Measurements from ENCODE around the gene KCNH6.

The KCNH6 gene

DNA sequence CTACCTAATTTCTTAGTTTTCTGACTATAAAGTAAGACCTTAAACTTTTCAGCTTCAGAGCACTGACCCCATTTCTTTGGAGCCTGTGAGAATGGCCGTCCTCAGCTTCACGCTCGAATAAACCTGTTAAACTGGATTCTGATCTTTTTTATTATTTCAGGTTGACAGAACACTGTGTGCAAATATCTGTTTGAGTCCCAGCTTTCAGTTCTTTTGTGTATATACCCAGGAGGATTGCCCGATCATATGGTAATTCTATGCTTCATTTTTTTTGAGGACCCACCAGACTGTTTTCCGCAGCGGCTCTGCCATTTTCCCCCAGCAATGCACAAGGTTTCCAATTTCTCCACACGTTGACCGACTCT lies 19.8 kb upstream of the KCNH6 start:
- peak overlapping the region; percentile 99 for H3K27ac ChIP-seq
- TF ChIP-seq, protein P1, sequence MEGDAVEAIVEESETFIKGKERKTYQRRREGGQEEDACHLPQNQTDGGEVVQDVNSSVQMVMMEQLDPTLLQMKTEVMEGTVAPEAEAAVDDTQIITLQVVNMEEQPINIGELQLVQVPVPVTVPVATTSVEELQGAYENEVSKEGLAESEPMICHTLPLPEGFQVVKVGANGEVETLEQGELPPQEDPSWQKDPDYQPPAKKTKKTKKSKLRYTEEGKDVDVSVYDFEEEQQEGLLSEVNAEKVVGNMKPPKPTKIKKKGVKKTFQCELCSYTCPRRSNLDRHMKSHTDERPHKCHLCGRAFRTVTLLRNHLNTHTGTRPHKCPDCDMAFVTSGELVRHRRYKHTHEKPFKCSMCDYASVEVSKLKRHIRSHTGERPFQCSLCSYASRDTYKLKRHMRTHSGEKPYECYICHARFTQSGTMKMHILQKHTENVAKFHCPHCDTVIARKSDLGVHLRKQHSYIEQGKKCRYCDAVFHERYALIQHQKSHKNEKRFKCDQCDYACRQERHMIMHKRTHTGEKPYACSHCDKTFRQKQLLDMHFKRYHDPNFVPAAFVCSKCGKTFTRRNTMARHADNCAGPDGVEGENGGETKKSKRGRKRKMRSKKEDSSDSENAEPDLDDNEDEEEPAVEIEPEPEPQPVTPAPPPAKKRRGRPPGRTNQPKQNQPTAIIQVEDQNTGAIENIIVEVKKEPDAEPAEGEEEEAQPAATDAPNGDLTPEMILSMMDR (conservative IDR thresholded peaks at IDR 0.05), result no peak

DNA sequence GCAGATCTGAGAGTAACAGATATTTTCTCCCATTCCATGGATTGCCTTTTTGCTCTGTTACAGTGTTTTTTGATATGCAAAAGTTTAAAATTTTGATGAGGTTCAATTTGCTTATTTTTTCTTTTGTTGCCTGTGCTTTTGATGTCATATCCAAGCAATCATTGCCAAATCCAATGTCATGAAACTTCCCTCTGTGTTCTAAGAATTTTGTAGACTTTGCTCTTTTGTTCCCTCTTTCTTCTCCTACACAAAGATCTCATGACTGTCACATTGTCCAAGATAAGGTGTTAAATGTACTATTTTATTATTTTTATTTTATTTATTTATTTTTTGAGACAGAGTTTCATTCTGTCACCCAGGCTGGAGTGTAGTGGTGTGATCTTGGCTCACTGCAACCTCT lies 18.9 kb upstream of the KCNH6 start:
- H3K27ac ChIP-seq, result peak overlapping the region; percentile 99
- TF ChIP-seq, protein P1 (conservative IDR thresholded peaks at IDR 0.05), result no peak

DNA sequence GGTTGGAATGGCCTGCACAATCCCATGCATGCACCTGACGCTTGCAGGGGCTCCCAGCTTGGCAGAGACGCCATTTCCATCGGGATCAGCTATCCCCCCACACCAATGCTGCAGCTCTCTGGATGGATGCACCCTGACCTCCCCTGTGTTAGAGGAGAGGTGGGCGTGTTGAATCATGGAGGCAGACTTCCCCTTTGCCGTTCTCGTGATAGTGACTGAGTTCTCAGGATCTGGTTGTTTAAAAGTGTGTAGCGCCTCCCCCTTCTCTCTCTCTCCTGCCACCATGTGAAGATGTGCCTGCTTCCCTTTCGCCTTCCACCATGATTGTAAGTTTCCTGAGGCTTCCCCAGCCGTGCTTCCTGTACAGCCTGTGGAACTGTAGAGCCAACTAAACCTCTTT lies 17.8 kb upstream of the KCNH6 start:
- TF ChIP-seq, protein P1 (conservative IDR thresholded peaks at IDR 0.05), result no peak
- H3K27ac ChIP-seq, result peak overlapping the region; percentile 99

DNA sequence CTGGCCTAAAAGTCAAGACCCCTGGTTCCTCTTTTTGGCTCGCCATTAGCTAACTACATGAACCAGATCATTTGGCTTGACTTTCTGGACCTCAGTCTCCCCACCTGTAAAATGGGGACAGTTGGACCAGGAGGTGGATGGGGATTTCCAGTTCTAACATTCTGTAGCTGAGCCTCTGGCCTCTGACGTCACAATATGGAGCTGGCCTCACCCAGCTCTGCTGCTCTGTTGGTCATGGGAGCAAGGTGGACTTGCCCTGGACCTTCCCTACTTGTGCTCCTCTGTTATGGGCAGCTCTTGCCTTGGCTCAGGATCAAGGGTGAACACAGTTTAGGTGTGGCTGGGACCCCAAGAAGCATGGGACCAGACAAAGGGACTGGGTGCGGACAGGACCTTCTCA lies 16.5 kb upstream of the KCNH6 start:
- H3K27ac ChIP-seq, result no peak overlapping the region; the same call in 1 of the 2 replicates
- TF ChIP-seq, protein P1 (conservative IDR thresholded peaks at IDR 0.05), result no peak

DNA sequence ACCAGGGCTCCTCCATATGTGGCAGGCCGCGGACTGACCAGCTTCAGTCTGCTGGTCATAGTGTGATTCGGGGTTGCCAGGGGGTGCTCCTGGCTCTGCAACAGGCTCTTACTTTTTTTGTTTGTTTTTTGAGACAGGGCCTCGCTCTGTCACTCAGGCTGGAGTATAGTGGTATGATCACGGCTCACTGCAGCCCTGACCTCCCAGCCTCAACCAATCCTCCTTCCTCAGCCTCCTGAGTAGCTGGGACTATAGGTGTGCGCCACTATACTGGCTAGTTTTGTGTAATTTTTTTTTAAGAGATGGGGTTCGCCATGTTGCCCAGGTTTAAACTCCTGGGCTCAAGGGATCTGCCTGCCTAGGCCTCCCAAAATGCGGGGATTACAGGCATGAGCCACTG lies 11.8 kb upstream of the KCNH6 start:
- no peak overlapping the region for H3K27ac ChIP-seq
- TF ChIP-seq, protein P1 (conservative IDR thresholded peaks at IDR 0.05), result no peak

DNA sequence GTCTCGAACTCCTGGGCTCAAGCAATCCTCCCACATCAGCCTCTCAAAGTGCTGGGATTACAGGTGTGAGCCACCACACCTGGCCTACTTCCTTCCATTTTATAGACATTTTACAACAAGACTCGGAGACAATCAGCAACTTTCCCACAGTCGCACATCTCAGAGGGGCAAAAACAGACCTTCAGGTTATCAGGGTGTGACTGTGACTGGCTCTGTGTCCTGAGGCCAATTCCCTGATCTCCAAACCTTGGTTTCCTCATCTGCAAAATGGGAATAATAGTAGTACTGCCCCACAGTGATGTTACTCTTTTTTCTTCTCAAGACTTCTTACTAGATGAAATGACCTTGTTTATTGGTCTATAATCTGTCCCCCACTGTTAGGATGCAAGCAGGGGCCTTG lies 10.8 kb upstream of the KCNH6 start:
- no peak overlapping the region for H3K27ac ChIP-seq
- TF ChIP-seq, protein P1 (conservative IDR thresholded peaks at IDR 0.05), result no peak

DNA sequence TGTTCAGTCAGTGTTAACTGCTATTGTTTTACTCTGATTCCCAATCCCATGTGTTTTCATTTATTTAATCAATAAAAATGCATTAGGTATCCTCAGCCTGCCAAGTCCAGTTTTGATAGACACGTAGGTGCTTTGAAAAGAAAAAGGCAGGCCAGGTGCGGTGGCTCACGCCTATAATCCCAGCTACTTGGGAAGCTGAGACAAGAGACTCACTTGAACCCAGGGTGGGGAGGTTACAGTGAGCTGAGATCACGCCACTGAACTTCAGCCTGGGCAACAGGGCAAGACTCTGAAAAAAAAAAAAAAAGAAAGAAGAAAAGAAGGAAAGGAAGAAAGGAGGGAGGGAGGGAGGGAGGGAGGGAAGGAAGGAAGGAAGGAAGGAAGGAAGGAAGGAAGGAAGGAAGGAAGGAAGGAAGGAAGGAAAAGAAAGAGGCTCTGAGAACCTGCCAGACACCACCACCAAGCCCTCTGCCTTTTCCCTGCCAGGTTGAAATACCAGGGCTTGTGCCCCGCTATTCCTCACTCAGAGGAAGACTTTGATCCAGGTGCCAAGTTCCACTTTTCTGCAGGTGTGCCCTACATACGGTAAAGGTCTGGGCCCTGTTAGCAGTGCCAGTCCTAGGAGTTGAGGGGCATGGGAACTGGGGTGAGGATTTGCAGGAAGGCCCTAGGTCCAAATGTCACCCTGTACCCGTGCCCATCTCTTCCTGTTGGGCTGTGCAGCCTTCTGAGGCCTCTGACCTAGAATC lies 10.1 kb upstream of the KCNH6 start:
- TF ChIP-seq, protein P1 (conservative IDR thresholded peaks at IDR 0.05), result no peak
- H3K27ac ChIP-seq, result no peak overlapping the region

Measured in VCaP (cell line).